ENCODE data around the gene ARF5. TPM values are rescaled to one million over a fixed set of nuclear protein-coding genes. Genes with fewer than 3 reads are reported as not detected.

ARF5 gene
- total and polyA plus RNA-seq, 2 of the 8 experiments (the other 6 are each of a cell fraction or from before 2014, with no cell fraction given), result 154 to 579 TPM

GRCh38 chr7:127619681-127620405 is 31.6 kb downstream of the ARF5 start:
- peak overlapping the region; percentile 100 for H2AFZ ChIP-seq (ENCODE audit: low read length)
- ChIA-PET CTCF (ENCODE audit: partially characterized antibody) (interaction anchor here (0.7 to 9.2 kb wide), 23 partner anchors 8 to 316 kb away, joined by 3 to 115 read pairs (median 3); partner anchors contain the start of genes ARF5 and GCC1), POLR2A (ENCODE audit: partially characterized antibody) (interaction anchor here (0.6 to 2.1 kb wide), 7 partner anchors 9 to 44 kb away, joined by 4 to 14 read pairs (median 5); partner anchors contain the start of genes ARF5 and FSCN3)
- H2BK15ac ChIP-seq (ENCODE audit: low read length), result peak overlapping the region; percentile 47; the same call in 1 of the 2 replicates
- H3K9me3 ChIP-seq (ENCODE audit: insufficient read depth in 2 of 2, low read depth in 1 of 2, low read length in 1 of 2), result no peaks in the 10 kb centered on the region
- H3K4me2 ChIP-seq (ENCODE audit: insufficient read depth in 1 of 2, low read depth in 2 of 2, low read length in 2 of 2), result peak overlapping the region; percentile 96 to 99
- H3K4ac ChIP-seq (replicated peaks; ENCODE audit: insufficient read length, low read depth, low read length), result no peak overlapping the region
- peaks cover 15% of the 10 kb centered on the region for H3K23me2 ChIP-seq (ENCODE audit: low read depth, low read length)
- no peak overlapping the region; the same call in 1 of the 2 replicates for H2BK5ac ChIP-seq (ENCODE audit: low read depth, low read length)
- H3K79me1 ChIP-seq (ENCODE audit: low read depth, low read length), result no peaks in the 10 kb centered on the region
- peak overlapping the region; percentile 78 for H3K18ac ChIP-seq (ENCODE audit: extremely low read depth, low read length)
- no peak overlapping the region for H2AK5ac ChIP-seq (ENCODE audit: low read depth, low read length)
- no peak overlapping the region for H4K8ac ChIP-seq (ENCODE audit: extremely low read depth, insufficient read depth, low read length)
- DNase-seq (ENCODE audit: low read depth in 1 of 2, low spot score in 2 of 2), result no peak
- no peak overlapping the region for H3K56ac ChIP-seq (replicated peaks; ENCODE audit: insufficient read length, low read depth, low read length)
- no peak overlapping the region for H4K5ac ChIP-seq (ENCODE audit: insufficient read length, low read depth, low read length)
- H3K14ac ChIP-seq (ENCODE audit: insufficient read length), result no peak overlapping the region
- H3K27me3 ChIP-seq (replicated peaks in 1 of 4; ENCODE audit: control insufficient read depth in 3 of 4, extremely low read depth in 1 of 4, insufficient read depth in 3 of 4, low read length in 3 of 4), result peaks cover 9 to 31% (median 20%) of the 10 kb centered on the region in 4 experiments; a peak in 6 of 7 replicates
- FAIRE-seq, result no peak
- no peak overlapping the region for H3K23ac ChIP-seq (ENCODE audit: insufficient read length)
- no peak overlapping the region for H4K91ac ChIP-seq (replicated peaks; ENCODE audit: insufficient read length, low read length)
- no peak overlapping the region for H2BK12ac ChIP-seq (ENCODE audit: low read depth, low read length)
- peak overlapping the region; percentile 46 to 79 (median 70) for H3K4me3 ChIP-seq (ENCODE audit: extremely low read depth in 1 of 4, insufficient read depth in 2 of 4, low read depth in 3 of 4, low read length in 4 of 4)
- H3K79me2 ChIP-seq (ENCODE audit: control insufficient read depth in 1 of 2, insufficient read depth in 2 of 2, low read length in 2 of 2), result no peaks in the 10 kb centered on the region
- 27% methylated on average over 27 of the region's 27 CpGs; no CpG with 5 or more reads in 1 of the 2 experiments for WGBS, 2 experiments (ENCODE audit: extremely low coverage in 1 of 2, insufficient coverage in 1 of 2, insufficient read length in 1 of 2, insufficient replicate concordance in 2 of 2, low coverage in 1 of 2, low lambda C conversion rate in 2 of 2, missing lambda C conversion rate in 1 of 2)
- no peak overlapping the region; a peak in 1 of 7 replicates for H3K9ac ChIP-seq (replicated peaks in 1 of 4; ENCODE audit: extremely low read depth in 1 of 4, low read depth in 3 of 4, low read length in 3 of 4)
- no peaks in the 10 kb centered on the region for H3K36me3 ChIP-seq (ENCODE audit: control insufficient read depth in 2 of 4, insufficient read depth in 4 of 4, low read length in 3 of 4)
- H4K20me1 ChIP-seq (replicated peaks in 1 of 2; ENCODE audit: control insufficient read depth in 1 of 2, insufficient read depth in 2 of 2, low read length in 2 of 2), result no peaks in the 10 kb centered on the region
- peaks cover 0 to 7% (median 3%) of the 10 kb centered on the region in 4 experiments; a peak in 3 of 7 replicates for H3K4me1 ChIP-seq (replicated peaks in 1 of 4; ENCODE audit: control insufficient read depth in 3 of 4, insufficient read depth in 4 of 4, low read length in 3 of 4)
- H3K27ac ChIP-seq (ENCODE audit: low read depth, low read length), result no peak overlapping the region
- H2BK20ac ChIP-seq (ENCODE audit: low read length), result no peak overlapping the region
- H2BK120ac ChIP-seq (replicated peaks; ENCODE audit: low read depth, low read length), result no peak overlapping the region
- TF ChIP-seq SP1 (IDR thresholded peaks at IDR 0.05; ENCODE audit: low read depth, low read length) (no peak), ASH2L (IDR thresholded peaks at IDR 0.05; ENCODE audit: low read length) (no peak), GABPA (IDR thresholded peaks at IDR 0.05; ENCODE audit: borderline replicate concordance, insufficient read depth, low read length) (no peak; the same call in 1 of the 2 replicates), EGR1 (IDR thresholded peaks at IDR 0.05; ENCODE audit: borderline replicate concordance, low read depth, low read length) (no peak), YY1 (IDR thresholded peaks at IDR 0.05; ENCODE audit: low read depth, low read length) (no peak), CBX5 (IDR thresholded peaks at IDR 0.05; ENCODE audit: low read depth, low read length) (no peak), RAD21 (IDR thresholded peaks at IDR 0.05 in 1 of 2, conservative IDR thresholded peaks at IDR 0.05 in 1 of 2; ENCODE audit: low read depth in 2 of 2, low read length in 2 of 2) (peak; percentile 16 to 33; a peak in 3 of 4 replicates), TAF7 (optimal IDR thresholded peaks at IDR 0.05; ENCODE audit: borderline replicate concordance, low read depth, low read length) (no peak), RFX5 (IDR thresholded peaks at IDR 0.05; ENCODE audit: borderline replicate concordance, low read depth, low read length) (no peak), MAX (IDR thresholded peaks at IDR 0.05) (peak; percentile 46; the same call in 1 of the 2 replicates)
